ENCODE results near the gene SCN8A.
"Not testable (repeated sequence)": the region's sequence is repeated elsewhere in the genome, so short reads cannot be mapped to it uniquely, and the experiment has no call there.

Gene SCN8A

DNA sequence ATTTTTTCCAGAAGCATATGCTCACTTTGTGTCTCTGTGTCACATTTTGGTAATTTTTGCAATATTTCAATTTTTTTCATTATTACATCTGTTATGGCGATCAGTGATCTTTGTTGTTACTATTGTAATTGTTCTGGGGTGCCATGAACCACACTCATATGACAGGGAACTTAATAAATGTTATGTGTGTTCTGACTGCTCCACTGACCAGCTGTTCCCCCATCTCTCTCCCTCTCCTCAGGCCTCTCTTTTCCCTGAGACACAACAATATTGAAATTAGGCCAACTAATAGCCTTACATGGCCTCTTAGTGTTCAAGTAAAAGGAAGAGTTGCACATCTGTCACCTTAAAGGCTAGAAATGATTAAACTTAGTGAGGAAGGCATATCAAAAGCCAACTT, 46.0 kb downstream of the SCN8A start:
- no peak overlapping the region for H3K27ac Mint-ChIP-seq
- peaks cover 11% of the 10 kb centered on the region for H3K9me3 Mint-ChIP-seq (ENCODE audit: low read depth)
- no peak overlapping the region for H3K4me3 Mint-ChIP-seq

DNA sequence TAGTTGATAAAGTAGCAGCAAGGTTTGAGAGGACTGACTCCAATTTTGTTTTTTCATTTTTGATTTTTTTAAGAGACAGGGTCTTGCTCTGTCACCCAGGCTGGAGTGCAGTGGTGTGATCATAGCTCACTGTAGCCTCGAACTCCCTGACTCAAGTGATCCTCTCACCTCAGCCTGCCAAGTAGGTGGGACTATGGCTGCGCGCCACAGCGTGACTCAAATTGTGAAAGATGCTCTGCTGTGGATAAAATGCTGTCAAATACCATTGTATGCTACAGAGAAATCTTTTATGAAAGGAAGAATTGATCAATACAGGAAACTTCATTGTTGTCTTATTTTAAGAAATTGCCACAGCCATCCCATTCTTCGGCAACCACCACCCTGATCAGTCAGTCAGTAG, 48.3 kb downstream of the SCN8A start:
- H3K9me3 Mint-ChIP-seq (ENCODE audit: low read depth) = peaks cover 11% of the 10 kb centered on the region

More for the DNA sequence above, 46.0 kb downstream of the SCN8A start:
- no peaks in the 10 kb centered on the region for H3K4me1 Mint-ChIP-seq (ENCODE audit: low read depth)
- peaks cover 4% of the 10 kb centered on the region for H3K27me3 Mint-ChIP-seq
- H3K36me3 Mint-ChIP-seq = peaks cover 6% of the 10 kb centered on the region

DNA sequence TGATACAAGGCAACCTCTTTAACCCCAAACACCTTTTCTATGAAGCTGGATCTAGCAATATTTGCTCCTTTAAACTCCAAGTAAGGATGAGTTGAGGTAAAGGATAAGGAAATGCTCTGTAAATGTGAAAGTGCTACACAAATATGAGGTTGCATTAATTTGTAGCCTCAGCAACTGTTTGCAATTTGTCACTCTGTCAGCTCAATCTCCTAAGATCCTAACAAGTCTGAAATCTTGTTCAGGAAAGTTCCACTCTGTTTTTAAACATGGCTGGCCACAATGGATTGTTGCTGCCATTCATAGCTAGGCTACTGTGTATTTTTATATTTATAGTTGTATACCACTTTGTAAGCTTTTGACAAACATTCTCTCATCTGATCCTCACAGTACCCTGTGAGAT, 51.3 kb downstream of the SCN8A start:
- Mint-ChIP-seq H3K4me3 (no peak overlapping the region), H3K27me3 (peaks cover 1% of the 10 kb centered on the region), H3K4me1 (ENCODE audit: low read depth) (no peaks in the 10 kb centered on the region), H3K36me3 (peaks cover 6% of the 10 kb centered on the region), H3K9me3 (ENCODE audit: low read depth) (peaks cover 7% of the 10 kb centered on the region), H3K27ac (no peak overlapping the region)

More for the DNA sequence above, 48.3 kb downstream of the SCN8A start:
- no peak overlapping the region for H3K27ac Mint-ChIP-seq
- no peak overlapping the region for H3K4me3 Mint-ChIP-seq
- H3K4me1 Mint-ChIP-seq (ENCODE audit: low read depth) = no peaks in the 10 kb centered on the region
- peaks cover 1% of the 10 kb centered on the region for H3K27me3 Mint-ChIP-seq
- H3K36me3 Mint-ChIP-seq = peaks cover 6% of the 10 kb centered on the region

DNA sequence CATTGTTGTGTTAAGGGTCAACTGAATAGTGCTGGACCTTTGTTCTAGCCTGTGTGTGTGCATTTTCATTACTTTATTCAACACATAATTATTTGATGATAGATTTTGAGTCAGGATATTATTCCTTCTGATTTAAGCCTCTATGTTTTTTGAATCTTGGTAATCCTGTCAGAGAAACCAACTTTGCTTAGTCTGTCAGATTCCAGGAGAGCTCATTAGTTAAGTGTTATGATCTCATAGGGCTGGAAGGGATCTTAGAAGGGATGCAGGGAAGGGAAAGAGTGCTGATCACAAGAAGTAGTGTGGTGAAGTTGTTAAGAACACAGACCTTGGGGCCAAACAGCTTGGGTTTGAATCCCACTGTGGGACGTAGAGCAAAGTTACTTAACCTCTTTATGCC, 52.9 kb downstream of the SCN8A start:
- Mint-ChIP-seq H3K27me3 (no peaks in the 10 kb centered on the region), H3K9me3 (ENCODE audit: low read depth) (peaks cover 3% of the 10 kb centered on the region)

DNA sequence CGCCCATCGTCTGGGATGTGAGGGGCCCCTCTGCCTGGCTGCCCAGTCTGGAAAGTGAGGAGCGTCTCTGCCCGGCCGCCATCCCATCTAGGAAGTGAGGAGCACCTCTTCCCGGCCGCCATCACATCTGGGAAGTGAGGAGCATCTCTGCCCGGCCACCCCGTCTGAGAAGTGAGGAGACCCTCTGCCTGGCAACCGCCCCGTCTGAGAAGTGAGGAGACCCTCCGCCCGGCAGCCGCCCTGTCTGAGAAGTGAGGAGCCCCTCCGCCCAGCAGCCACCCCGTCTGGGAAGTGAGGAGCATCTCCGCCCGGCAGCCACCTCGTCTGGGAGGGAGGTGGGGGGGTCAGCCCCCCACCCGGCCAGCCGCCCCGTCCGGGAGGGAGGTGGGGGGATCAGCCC, 53.7 kb downstream of the SCN8A start:
- not testable (repeated sequence) for H3K4me3 Mint-ChIP-seq; H3K4me1 Mint-ChIP-seq (ENCODE audit: low read depth); H3K36me3 Mint-ChIP-seq; H3K27me3 Mint-ChIP-seq; H3K27ac Mint-ChIP-seq; H3K9me3 Mint-ChIP-seq (ENCODE audit: low read depth)

More for the DNA sequence above, 52.9 kb downstream of the SCN8A start:
- no peaks in the 10 kb centered on the region for H3K36me3 Mint-ChIP-seq
- no peak overlapping the region for H3K4me3 Mint-ChIP-seq
- no peaks in the 10 kb centered on the region for H3K4me1 Mint-ChIP-seq (ENCODE audit: low read depth)
- H3K27ac Mint-ChIP-seq = no peak overlapping the region

DNA sequence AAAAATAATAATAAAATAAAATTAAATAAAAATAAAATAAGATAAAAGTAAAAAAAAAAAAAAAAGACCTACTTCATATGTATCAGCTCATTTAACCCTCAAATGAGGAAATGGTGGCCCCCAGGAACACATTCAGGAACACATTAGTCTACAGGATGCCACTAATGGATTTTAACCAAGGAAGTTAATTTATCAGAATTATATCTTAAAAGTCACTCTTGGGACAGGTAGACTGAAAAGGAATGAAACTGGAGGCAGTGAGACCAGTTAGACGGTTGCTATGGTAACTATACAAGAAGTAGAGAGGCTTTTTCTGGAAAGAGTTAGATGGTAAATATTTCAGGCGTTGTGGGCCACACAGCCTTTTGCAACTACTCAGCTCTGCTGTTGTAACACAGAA, 54.9 kb downstream of the SCN8A start:
- peaks cover 3% of the 10 kb centered on the region for H3K9me3 Mint-ChIP-seq (ENCODE audit: low read depth)
- H3K27me3 Mint-ChIP-seq = no peaks in the 10 kb centered on the region
- H3K4me3 Mint-ChIP-seq = no peak overlapping the region
- no peaks in the 10 kb centered on the region for H3K36me3 Mint-ChIP-seq
- no peak overlapping the region for H3K27ac Mint-ChIP-seq
- H3K4me1 Mint-ChIP-seq (ENCODE audit: low read depth) = no peaks in the 10 kb centered on the region

DNA sequence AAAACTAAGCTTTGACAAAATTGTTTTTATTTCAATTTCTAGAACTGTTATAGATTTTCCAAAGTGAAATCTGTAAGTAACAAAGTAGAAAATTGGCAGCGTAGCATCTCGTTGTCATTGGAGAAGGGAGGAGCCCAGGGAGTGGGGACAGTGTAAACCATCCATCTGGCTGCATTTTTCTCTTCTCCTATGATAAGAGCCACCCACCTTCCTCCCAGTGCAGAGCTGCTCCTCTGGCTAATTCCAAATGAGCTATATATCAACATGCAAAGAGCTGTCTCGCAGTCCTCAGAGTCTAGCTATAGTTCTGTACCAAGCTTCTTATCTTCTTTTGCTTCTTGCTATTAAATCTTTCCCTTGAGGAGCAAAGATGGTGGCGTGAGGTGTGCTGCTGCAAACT, 56.6 kb downstream of the SCN8A start:
- Mint-ChIP-seq H3K4me1 (ENCODE audit: low read depth) (no peaks in the 10 kb centered on the region), H3K4me3 (no peak overlapping the region), H3K36me3 (peaks cover 2% of the 10 kb centered on the region), H3K27me3 (peaks cover 1% of the 10 kb centered on the region), H3K9me3 (ENCODE audit: low read depth) (peaks cover 3% of the 10 kb centered on the region), H3K27ac (no peak overlapping the region)

DNA sequence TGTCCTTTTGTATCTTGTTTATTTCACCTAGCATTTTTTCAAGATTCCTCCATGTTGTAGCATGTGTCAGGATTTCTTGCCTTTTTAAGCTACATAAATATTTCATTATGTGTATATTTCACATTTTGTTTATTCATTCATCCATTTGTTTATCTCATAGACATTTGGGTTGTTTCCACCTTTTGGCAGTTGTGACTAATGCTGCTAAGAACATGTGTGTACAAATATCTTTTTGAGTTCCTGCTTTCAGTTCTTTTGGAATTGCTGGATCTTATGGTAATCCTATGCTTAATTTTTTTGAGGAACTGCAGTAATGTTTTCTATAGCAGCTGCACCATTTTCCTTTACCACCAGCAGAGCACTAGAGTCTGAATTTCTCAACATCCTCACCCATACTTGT, 62.4 kb downstream of the SCN8A start:
- Mint-ChIP-seq H3K9me3 (ENCODE audit: low read depth) (no peaks in the 10 kb centered on the region), H3K4me3 (no peak overlapping the region), H3K36me3 (peaks cover 2% of the 10 kb centered on the region), H3K27me3 (peaks cover 8% of the 10 kb centered on the region), H3K4me1 (ENCODE audit: low read depth) (no peaks in the 10 kb centered on the region), H3K27ac (no peak overlapping the region)

DNA sequence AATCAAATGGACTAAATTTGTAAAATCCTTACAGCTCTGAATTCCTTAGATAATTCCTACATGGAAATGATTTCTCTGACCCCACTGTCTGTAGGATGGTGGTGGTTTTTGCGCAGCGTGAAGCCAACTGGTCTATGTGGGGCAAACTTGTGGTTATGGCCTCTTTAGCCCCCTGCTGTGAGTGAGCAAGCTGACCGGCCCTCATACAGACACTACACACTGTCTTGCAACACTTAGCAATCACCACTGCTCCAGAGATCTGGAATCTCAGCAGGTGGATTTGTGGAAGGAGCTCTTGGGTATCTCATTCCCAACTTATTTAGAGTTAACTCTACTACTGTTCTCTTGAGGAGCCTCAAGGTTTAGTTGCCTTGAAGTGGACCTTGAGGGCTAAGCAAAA, 70.2 kb downstream of the SCN8A start:
- H3K4me3 Mint-ChIP-seq = no peak overlapping the region

DNA sequence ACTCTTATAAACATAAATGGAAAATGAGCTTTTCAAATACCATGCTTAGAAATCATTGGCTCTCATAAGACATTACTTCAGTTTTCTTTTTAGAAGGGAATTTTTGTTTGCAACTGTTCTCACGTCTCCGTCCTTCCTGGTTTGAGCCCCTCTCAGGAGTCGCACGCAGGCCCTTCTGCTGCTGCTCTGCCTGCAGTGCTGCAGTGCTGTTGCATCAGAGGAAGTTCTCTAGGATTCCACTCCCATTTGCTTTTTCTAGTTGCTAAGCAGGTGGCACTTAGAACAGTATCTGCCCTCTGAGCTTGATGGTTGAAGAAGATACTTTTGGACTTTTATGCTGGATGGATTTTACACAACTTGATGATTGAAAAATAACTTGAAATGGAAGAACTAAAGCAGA, 70.8 kb downstream of the SCN8A start:
- Mint-ChIP-seq H3K4me3 (no peak overlapping the region), H3K27ac (no peak overlapping the region), H3K4me1 (ENCODE audit: low read depth) (no peaks in the 10 kb centered on the region), H3K9me3 (ENCODE audit: low read depth) (no peaks in the 10 kb centered on the region), H3K27me3 (peaks cover 7% of the 10 kb centered on the region), H3K36me3 (no peaks in the 10 kb centered on the region)

More for the DNA sequence above, 70.2 kb downstream of the SCN8A start:
- Mint-ChIP-seq H3K27me3 (peaks cover 8% of the 10 kb centered on the region), H3K36me3 (no peaks in the 10 kb centered on the region), H3K27ac (no peak overlapping the region), H3K4me1 (ENCODE audit: low read depth) (no peaks in the 10 kb centered on the region), H3K9me3 (ENCODE audit: low read depth) (no peaks in the 10 kb centered on the region)

DNA sequence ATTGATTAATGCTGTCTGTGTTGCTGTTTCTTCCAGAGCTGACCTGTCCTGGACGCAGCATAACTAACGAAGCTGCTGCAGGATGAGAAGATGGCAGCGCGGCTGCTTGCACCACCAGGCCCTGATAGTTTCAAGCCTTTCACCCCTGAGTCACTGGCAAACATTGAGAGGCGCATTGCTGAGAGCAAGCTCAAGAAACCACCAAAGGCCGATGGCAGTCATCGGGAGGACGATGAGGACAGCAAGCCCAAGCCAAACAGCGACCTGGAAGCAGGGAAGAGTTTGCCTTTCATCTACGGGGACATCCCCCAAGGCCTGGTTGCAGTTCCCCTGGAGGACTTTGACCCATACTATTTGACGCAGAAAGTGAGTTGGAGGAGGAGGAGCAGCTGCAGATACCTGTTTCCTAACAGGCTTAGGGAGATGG, 71.7 kb downstream of the SCN8A start:
- H3K4me1 Mint-ChIP-seq (ENCODE audit: low read depth) = no peaks in the 10 kb centered on the region
- no peaks in the 10 kb centered on the region for H3K9me3 Mint-ChIP-seq (ENCODE audit: low read depth)
- H3K27ac Mint-ChIP-seq = no peak overlapping the region
- no peaks in the 10 kb centered on the region for H3K36me3 Mint-ChIP-seq
- H3K27me3 Mint-ChIP-seq = peaks cover 7% of the 10 kb centered on the region
- H3K4me3 Mint-ChIP-seq = no peak overlapping the region

DNA sequence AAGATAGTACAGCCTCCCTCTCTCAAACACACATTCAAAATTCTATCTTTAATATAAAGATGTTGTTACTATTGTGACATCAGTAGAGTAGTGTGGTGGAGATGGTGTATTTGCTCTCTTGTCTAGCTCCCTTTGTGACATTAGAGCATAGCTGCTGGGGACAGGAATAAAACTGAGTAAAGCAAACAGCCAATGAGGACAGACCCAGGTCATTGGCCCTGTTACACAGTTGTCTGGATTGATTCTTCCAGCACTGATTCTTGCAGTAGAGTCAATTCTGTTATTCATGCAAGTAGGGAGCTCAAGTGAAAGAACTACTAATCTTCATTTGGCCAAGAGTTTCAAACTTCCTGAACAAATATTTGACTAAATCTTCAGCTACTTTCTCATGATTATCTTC, 72.4 kb downstream of the SCN8A start:
- Mint-ChIP-seq H3K27me3 (peaks cover 4% of the 10 kb centered on the region), H3K9me3 (ENCODE audit: low read depth) (no peaks in the 10 kb centered on the region), H3K4me3 (no peak overlapping the region), H3K36me3 (no peaks in the 10 kb centered on the region), H3K27ac (no peak overlapping the region), H3K4me1 (ENCODE audit: low read depth) (no peaks in the 10 kb centered on the region)

DNA sequence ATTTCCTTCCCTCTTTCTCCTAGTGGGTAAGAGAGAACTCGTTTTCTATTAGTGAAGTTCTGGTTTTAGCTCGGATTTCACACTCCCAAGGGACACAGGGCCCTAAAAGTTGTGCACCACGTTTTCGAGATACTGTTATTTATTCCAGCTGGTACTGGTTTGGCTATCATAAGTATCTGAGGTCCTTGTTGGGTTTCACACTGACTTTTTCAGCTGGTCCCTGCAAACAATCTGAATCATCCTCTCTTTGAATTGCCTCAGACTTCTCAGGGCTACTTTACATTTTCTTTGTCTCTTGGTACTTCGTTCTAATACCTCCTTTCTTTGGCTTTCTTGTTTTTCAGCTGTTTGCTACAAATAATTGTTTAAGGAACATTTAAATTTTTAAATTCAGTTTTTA, 75.7 kb downstream of the SCN8A start:
- H3K4me1 Mint-ChIP-seq (ENCODE audit: low read depth) = peaks cover 11% of the 10 kb centered on the region
- H3K27me3 Mint-ChIP-seq = peaks cover 4% of the 10 kb centered on the region
- H3K9me3 Mint-ChIP-seq (ENCODE audit: low read depth) = no peaks in the 10 kb centered on the region
- no peaks in the 10 kb centered on the region for H3K36me3 Mint-ChIP-seq
- H3K27ac Mint-ChIP-seq = no peak overlapping the region
- no peak overlapping the region for H3K4me3 Mint-ChIP-seq

DNA sequence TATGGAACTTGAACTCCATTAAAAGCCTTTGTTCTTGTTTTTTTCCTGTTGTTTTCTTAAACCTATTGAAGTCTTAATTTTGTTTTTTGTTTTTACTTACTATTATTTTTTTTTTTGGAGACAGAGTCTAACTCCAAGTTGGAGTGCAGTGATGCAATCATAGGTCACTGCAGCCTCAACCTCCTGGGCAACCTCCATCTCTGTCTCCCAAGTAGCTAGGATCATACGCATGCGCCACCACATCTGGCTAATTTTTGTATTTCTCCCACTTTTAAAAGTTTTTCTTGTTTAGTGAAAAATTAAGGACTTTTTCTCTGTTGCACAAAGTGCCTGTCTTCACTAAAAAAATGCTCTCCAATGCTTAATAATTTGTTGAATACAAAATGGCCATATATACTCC, 76.2 kb downstream of the SCN8A start:
- Mint-ChIP-seq H3K27me3 (peaks cover 4% of the 10 kb centered on the region), H3K9me3 (ENCODE audit: low read depth) (no peaks in the 10 kb centered on the region), H3K4me3 (no peak overlapping the region), H3K27ac (no peak overlapping the region), H3K36me3 (no peaks in the 10 kb centered on the region), H3K4me1 (ENCODE audit: low read depth) (peaks cover 11% of the 10 kb centered on the region)

DNA sequence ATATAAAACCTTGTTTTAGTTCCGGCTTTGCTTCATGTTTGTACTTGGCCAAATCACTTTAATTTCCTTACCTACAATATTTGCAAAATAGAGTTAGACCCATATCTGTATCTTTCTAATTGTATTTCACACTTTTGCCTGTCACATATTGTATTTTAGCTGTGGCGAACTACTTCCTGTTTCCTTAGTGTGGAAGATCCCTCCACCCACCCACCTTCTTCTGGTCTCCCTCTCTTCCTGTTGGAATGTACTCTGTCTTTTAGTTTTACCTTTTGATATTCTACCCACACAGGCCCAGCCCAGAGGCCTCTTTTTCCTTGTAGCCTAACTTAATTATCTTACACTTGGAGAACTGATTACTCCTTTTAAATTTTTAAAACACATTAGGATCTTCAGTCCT, 78.2 kb downstream of the SCN8A start:
- peaks cover 4% of the 10 kb centered on the region for H3K27me3 Mint-ChIP-seq
- no peaks in the 10 kb centered on the region for H3K36me3 Mint-ChIP-seq
- H3K9me3 Mint-ChIP-seq (ENCODE audit: low read depth) = no peaks in the 10 kb centered on the region
- no peak overlapping the region for H3K27ac Mint-ChIP-seq
- H3K4me3 Mint-ChIP-seq = no peak overlapping the region
- peaks cover 11% of the 10 kb centered on the region for H3K4me1 Mint-ChIP-seq (ENCODE audit: low read depth)

DNA sequence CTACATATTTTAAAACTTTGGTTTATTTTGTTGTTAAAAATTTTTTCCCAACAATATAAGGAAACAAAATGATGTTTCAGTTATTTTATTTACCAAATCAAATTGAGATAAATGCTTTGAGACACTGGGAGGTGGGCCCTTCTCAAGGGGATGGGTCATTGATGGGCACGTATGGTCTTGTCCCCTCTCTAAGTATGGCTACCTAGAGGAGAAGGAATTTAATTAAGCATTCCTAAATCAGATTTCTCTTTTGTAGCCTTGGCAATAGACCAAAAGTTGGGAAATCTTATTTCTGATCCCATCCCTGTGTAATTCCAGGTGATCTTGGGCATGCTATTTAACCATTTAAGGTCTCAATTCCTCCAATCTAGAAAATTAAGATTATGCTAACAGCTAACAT, 79.0 kb downstream of the SCN8A start:
- H3K4me1 Mint-ChIP-seq (ENCODE audit: low read depth) = peaks cover 12% of the 10 kb centered on the region
- H3K36me3 Mint-ChIP-seq = no peaks in the 10 kb centered on the region
- no peak overlapping the region for H3K27ac Mint-ChIP-seq
- H3K9me3 Mint-ChIP-seq (ENCODE audit: low read depth) = no peaks in the 10 kb centered on the region
- no peak overlapping the region for H3K4me3 Mint-ChIP-seq
- peaks cover 4% of the 10 kb centered on the region for H3K27me3 Mint-ChIP-seq

DNA sequence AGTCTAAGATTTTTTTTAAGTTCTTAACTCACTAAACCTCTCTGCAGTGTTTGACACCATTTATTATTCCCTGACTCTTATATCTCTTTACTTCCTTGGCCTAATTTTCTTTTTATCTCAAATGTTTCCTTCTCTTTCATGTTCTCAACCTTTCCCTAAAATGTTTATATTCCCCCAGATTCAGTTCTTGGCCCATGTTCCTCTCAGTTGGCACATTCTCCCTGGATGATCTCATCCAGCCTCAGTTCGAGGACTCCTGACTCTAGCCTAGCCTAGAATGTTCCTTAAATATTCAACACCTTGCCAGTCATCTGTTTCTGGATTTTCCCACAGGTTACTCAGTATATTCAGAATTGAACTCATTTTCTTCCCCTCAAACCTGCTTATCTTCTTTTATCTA, 81.3 kb downstream of the SCN8A start:
- peaks cover 1% of the 10 kb centered on the region for H3K27me3 Mint-ChIP-seq

More for the DNA sequence above, 81.3 kb downstream of the SCN8A start:
- no peak overlapping the region for H3K4me3 Mint-ChIP-seq
- no peaks in the 10 kb centered on the region for H3K36me3 Mint-ChIP-seq
- H3K4me1 Mint-ChIP-seq (ENCODE audit: low read depth) = peaks cover 12% of the 10 kb centered on the region
- H3K27ac Mint-ChIP-seq = no peak overlapping the region
- no peaks in the 10 kb centered on the region for H3K9me3 Mint-ChIP-seq (ENCODE audit: low read depth)
